ENCODE data around the gene EDNRA.

Gene EDNRA

DNA sequence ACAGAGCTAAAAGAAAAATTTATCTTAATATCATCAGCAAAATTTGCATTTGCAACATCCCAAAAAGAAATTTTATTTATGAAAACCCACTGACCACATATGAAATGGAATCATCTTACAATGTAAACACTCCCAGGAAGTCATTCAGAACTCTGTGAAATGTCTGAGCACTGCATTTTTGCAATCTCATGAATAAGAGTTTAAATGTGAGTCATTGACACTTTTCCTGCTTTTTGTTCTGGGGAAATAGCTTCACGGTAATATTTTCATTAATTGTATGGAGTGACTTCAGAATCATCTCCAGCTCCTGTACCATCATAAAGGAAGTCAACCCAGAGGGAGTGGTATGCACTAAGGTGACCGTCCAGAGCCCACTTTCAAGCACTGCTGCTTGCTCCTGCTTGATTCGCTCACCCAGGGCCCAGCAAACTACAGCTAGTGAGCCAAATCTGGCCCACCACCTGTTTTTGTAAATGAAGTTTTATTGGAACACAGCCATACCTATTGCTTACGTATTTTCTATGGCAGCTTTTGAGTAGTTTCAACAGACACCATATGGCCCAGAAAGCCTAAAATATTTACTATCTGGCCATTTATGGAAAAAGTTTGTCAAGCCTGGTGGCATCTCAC, 17.2 kb downstream of the EDNRA start:
- H3K36me3 ChIP-seq (ENCODE audit: control insufficient read depth, insufficient read depth, low read length, severe bottlenecking) = no peaks in the 10 kb centered on the region
- peak; percentile 85 for DNase-seq (ENCODE audit: low read depth)
- H3K4me3 ChIP-seq (ENCODE audit: low read length) = no peak overlapping the region
- H3K9me3 ChIP-seq (ENCODE audit: control insufficient read depth, low read length) = no peaks in the 10 kb centered on the region
- H3K27me3 ChIP-seq (replicated peaks; ENCODE audit: control insufficient read depth, insufficient read depth, low read length) = no peaks in the 10 kb centered on the region
- H3K9ac ChIP-seq (ENCODE audit: low read length) = no peak overlapping the region
- peaks cover 9% of the 10 kb centered on the region for H3K4me1 ChIP-seq (ENCODE audit: control insufficient read depth, insufficient read depth, low read length)

DNA sequence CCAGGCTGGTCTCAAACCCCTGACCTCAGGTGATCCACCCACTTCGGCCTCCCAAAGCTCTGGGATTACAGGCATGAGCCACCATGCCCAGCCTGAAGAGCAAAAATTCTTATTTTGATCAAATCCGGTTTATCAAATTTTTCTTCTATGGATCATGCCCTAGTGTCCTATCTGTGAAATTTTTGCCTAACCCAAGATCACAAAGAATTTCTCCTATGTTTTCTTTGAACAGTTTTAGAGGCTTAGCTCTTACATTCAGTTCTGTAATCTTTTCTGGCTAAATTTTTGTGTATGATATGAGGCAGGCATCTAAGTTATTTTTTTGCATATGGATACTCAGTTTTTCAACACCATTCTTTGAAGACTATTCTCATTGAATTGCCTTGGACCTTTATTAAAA, 27.4 kb downstream of the EDNRA start:
- Histone ChIP-seq H3K9ac (ENCODE audit: low read length) (no peak overlapping the region), H3K27me3 (replicated peaks; ENCODE audit: control insufficient read depth, insufficient read depth, low read length) (no peaks in the 10 kb centered on the region), H3K36me3 (ENCODE audit: control insufficient read depth, insufficient read depth, low read length, severe bottlenecking) (no peaks in the 10 kb centered on the region), H3K9me3 (ENCODE audit: control insufficient read depth, low read length) (no peaks in the 10 kb centered on the region), H3K4me1 (ENCODE audit: control insufficient read depth, insufficient read depth, low read length) (peaks cover 7% of the 10 kb centered on the region), H3K4me3 (ENCODE audit: low read length) (no peak overlapping the region)
- DNase-seq (ENCODE audit: low read depth) = no peak

DNA sequence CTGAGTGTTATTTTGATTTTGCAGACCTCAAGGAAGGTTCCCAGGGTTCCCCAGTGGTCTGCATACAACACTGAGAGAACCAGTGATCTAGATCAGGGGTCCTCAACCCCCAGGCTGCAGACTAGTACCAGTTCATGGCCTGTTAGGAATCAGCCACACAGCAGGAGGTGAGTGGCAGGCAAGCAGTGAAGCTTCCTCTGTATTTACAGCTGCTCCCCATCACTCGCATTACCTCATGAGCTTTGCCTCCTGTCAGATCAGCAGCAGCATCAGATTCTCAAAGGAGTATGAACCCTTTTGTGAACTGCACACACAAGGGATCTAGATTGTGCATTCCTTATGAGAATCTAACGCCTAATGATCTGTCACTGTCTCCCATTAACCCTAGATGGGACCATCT, 28.5 kb downstream of the EDNRA start:
- H3K4me1 ChIP-seq (ENCODE audit: control insufficient read depth, insufficient read depth, low read length) = peaks cover 7% of the 10 kb centered on the region
- DNase-seq (ENCODE audit: low read depth) = no peak
- H3K9me3 ChIP-seq (ENCODE audit: control insufficient read depth, low read length) = no peaks in the 10 kb centered on the region
- H3K36me3 ChIP-seq (ENCODE audit: control insufficient read depth, insufficient read depth, low read length, severe bottlenecking) = no peaks in the 10 kb centered on the region
- H3K27me3 ChIP-seq (replicated peaks; ENCODE audit: control insufficient read depth, insufficient read depth, low read length) = no peaks in the 10 kb centered on the region
- H3K4me3 ChIP-seq (ENCODE audit: low read length) = no peak overlapping the region
- no peak overlapping the region for H3K9ac ChIP-seq (ENCODE audit: low read length)

DNA sequence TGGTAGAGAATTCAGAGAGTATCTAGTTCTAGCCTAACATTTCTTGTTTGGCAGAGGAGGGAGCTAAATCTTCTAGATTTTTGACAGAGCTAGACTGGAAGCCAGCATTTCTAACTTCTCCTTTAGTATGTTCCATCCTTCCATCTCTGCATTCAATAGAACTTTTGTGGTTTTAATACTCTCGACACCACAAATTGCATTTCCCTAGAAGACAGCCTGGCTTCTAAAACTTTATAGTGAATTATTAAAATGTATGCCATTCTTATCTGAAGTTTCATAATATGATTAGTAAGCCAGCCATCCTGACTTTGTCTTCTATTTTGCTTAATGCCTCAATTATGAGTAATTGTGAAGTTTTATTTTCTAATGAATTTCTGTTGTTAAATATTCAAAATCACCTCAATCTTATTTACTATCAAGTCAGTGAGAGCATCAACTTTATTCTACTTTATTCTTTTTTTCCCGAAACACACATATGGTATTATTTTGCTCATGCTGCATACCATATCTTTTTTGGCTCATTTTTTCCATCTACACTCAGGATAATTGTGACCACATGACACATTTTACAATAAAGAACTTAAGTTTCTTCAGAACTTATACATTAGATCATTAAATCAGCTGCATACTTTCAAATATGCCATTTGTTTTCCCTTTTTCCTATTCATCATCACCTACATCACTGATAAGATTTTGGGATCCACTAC, 30.2 kb downstream of the EDNRA start:
- no peaks in the 10 kb centered on the region for H3K27me3 ChIP-seq (replicated peaks; ENCODE audit: control insufficient read depth, insufficient read depth, low read length)
- no peaks in the 10 kb centered on the region for H3K9me3 ChIP-seq (ENCODE audit: control insufficient read depth, low read length)
- no peak overlapping the region for H3K9ac ChIP-seq (ENCODE audit: low read length)
- peaks cover 7% of the 10 kb centered on the region for H3K4me1 ChIP-seq (ENCODE audit: control insufficient read depth, insufficient read depth, low read length)
- H3K36me3 ChIP-seq (ENCODE audit: control insufficient read depth, insufficient read depth, low read length, severe bottlenecking) = no peaks in the 10 kb centered on the region
- peak; percentile 72 for DNase-seq (ENCODE audit: low read depth)
- no peak overlapping the region for H3K4me3 ChIP-seq (ENCODE audit: low read length)

DNA sequence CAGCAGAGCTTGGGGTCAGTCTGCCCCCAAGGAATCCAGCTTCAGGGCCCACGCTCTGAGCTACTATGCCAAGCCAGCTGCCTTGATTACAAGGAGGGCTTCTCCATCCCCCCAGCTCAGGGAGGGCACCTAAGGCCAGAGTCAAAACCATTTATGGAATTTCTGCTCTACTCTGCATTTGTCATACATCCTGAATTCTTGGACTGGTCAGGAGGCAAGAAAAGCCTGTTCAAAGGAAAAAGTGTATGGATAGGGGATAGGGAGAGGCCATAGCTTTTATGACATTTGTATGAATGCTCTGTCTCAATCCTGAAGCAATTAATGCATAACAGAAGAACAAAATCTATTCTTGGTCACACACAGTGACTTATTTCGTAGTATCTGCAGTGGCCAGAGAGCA, 32.2 kb downstream of the EDNRA start:
- no peaks in the 10 kb centered on the region for H3K27me3 ChIP-seq (replicated peaks; ENCODE audit: control insufficient read depth, insufficient read depth, low read length)
- H3K4me3 ChIP-seq (ENCODE audit: low read length) = no peak overlapping the region
- H3K36me3 ChIP-seq (ENCODE audit: control insufficient read depth, insufficient read depth, low read length, severe bottlenecking) = no peaks in the 10 kb centered on the region
- H3K9me3 ChIP-seq (ENCODE audit: control insufficient read depth, low read length) = no peaks in the 10 kb centered on the region
- DNase-seq (ENCODE audit: low read depth) = no peak
- H3K4me1 ChIP-seq (ENCODE audit: control insufficient read depth, insufficient read depth, low read length) = peaks cover 10% of the 10 kb centered on the region
- no peak overlapping the region for H3K9ac ChIP-seq (ENCODE audit: low read length)

DNA sequence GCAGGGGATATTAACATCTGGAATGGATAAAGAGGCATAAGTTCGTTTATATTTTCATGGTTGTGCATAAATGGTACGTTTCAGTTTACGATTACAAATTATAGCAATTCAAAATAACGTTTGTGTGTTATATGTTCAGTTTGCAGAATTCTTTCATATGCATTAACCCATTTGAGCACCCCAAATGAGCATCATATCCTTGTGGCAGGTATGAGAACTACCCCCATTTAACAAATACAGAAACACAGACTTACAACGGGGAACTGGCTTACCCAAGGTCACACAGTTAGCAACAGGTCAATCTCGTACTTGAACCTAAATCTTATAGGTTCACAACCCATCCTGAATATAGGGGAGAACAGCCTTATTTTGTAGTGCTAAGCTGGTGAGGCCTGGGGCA, 33.1 kb downstream of the EDNRA start:
- H3K4me3 ChIP-seq (ENCODE audit: low read length) = no peak overlapping the region
- no peaks in the 10 kb centered on the region for H3K36me3 ChIP-seq (ENCODE audit: control insufficient read depth, insufficient read depth, low read length, severe bottlenecking)
- no peak for DNase-seq (ENCODE audit: low read depth)
- H3K9me3 ChIP-seq (ENCODE audit: control insufficient read depth, low read length) = no peaks in the 10 kb centered on the region
- H3K9ac ChIP-seq (ENCODE audit: low read length) = no peak overlapping the region
- no peaks in the 10 kb centered on the region for H3K27me3 ChIP-seq (replicated peaks; ENCODE audit: control insufficient read depth, insufficient read depth, low read length)
- H3K4me1 ChIP-seq (ENCODE audit: control insufficient read depth, insufficient read depth, low read length) = peaks cover 10% of the 10 kb centered on the region

DNA sequence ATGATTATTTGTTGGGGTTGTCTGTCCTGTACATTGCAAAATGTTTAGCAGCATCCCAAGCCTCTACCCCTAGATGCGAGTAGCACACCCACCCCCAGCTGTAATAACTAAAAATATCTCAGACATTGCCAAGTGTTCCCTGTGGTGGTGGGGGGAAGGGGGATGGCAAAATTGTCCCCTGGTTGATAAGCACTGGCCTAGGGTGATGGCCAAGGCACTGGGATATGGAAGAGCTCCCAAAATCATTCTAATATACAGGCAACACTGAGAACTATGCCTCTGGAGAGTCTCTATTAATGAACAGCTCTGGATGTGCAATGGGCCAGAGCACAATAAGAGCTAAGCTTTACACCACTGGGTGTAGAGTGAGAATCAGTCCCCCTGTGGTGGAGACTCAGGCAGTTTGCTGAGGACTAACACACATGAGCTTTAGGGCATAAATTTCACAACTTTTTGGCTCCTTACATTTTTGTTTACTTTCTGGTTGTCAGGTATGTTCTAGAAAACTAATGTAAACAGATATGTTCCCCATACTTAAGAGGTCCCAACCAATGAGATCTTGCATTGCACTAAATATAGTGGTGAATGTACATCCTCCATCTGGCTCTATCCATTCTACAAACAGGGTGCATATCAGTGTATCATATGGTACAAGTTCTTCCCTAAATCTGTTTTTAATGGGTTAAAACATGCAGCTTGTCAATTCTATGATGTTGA, 34.5 kb downstream of the EDNRA start:
- no peak for DNase-seq (ENCODE audit: low read depth)
- no peak overlapping the region for H3K4me3 ChIP-seq (ENCODE audit: low read length)
- no peaks in the 10 kb centered on the region for H3K27me3 ChIP-seq (replicated peaks; ENCODE audit: control insufficient read depth, insufficient read depth, low read length)
- peaks cover 10% of the 10 kb centered on the region for H3K4me1 ChIP-seq (ENCODE audit: control insufficient read depth, insufficient read depth, low read length)
- no peaks in the 10 kb centered on the region for H3K36me3 ChIP-seq (ENCODE audit: control insufficient read depth, insufficient read depth, low read length, severe bottlenecking)
- H3K9me3 ChIP-seq (ENCODE audit: control insufficient read depth, low read length) = no peaks in the 10 kb centered on the region
- H3K9ac ChIP-seq (ENCODE audit: low read length) = no peak overlapping the region

DNA sequence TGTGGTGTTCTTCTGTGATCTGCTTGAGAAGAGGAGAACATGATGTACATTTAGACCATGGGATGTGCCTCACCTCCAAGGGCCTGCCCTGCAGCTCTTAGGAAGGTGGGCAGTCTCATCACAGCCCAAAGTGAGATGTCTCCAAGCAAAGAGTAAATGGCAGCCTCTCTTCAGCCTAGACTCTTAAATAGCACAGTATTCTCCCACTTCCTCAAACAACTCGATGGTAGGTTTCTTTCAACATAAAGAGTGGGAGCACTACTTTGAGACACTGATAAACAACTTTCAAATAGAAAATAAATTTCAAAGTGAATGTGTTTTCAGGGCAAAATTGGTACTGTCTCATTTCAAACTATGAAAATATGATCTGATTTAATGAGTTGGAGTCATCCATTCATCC, 35.2 kb downstream of the EDNRA start:
- no peaks in the 10 kb centered on the region for H3K9me3 ChIP-seq (ENCODE audit: control insufficient read depth, low read length)
- H3K36me3 ChIP-seq (ENCODE audit: control insufficient read depth, insufficient read depth, low read length, severe bottlenecking) = no peaks in the 10 kb centered on the region
- no peak overlapping the region for H3K4me3 ChIP-seq (ENCODE audit: low read length)
- no peak for DNase-seq (ENCODE audit: low read depth)
- H3K27me3 ChIP-seq (replicated peaks; ENCODE audit: control insufficient read depth, insufficient read depth, low read length) = no peaks in the 10 kb centered on the region
- H3K4me1 ChIP-seq (ENCODE audit: control insufficient read depth, insufficient read depth, low read length) = peaks cover 3% of the 10 kb centered on the region
- H3K9ac ChIP-seq (ENCODE audit: low read length) = no peak overlapping the region

DNA sequence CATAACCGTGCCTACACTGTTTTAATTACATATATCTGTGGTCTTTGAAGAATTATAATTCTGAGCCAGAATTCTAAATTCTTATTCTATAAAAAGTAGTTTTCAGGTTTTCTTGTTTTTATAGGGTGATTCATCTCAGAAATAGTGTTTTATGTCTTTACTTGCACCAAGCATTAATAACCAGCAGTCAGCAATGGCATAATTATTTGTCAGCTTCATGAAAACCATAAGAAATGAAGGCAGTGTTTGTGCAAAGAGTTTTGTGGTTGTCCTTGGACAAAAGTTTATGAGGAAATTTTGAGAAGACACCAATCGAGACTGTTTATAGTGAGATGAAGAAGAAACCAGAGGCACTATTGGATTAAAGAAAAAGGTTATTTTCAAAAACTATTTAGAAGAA, 37.2 kb downstream of the EDNRA start:
- Histone ChIP-seq H3K27me3 (replicated peaks; ENCODE audit: control insufficient read depth, insufficient read depth, low read length) (no peaks in the 10 kb centered on the region), H3K9me3 (ENCODE audit: control insufficient read depth, low read length) (no peaks in the 10 kb centered on the region), H3K36me3 (ENCODE audit: control insufficient read depth, insufficient read depth, low read length, severe bottlenecking) (no peaks in the 10 kb centered on the region), H3K4me3 (ENCODE audit: low read length) (no peak overlapping the region), H3K9ac (ENCODE audit: low read length) (no peak overlapping the region), H3K4me1 (ENCODE audit: control insufficient read depth, insufficient read depth, low read length) (peaks cover 3% of the 10 kb centered on the region)
- no peak for DNase-seq (ENCODE audit: low read depth)

DNA sequence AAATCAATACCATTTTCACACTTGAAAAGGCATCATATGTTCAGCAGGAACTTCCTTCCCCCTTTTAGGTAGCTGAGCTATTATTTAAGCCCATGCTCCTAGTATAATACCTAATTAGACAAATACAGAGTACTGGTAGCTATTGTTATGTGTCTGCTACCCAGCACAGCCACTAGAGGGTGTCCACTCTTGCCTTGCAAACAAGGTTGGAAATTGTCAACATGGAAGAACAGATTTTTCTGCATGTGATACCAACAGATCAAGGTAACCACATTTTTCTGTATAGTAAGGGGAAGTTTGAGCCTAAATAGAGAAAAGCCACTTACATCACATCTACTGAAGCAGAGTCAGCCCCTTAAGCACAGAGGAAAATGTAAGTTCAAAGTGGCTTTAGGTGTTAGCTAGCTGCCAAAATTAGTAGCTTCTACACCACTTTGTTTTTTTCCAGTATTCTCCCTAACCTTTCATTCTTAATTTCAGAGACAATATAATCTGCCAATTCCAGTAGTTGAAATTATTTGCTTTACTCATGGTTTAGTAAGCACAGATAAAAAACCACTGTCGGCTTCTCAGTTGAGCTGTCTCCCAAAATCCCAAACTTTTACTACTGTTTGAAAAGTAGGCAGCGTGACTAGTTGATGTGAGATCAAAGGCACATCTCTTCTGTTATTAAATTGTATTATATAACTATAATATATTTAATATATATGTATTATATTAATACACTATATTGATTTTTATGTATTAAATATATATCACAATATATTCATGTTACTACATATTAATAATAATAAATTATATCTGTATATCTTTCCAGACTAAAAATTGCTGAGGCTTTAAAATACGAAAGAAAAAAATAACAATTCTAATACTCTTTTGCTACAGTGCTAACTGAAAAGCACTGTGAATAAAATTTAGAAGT, 38.2 kb downstream of the EDNRA start:
- Histone ChIP-seq H3K36me3 (ENCODE audit: control insufficient read depth, insufficient read depth, low read length, severe bottlenecking) (no peaks in the 10 kb centered on the region), H3K9ac (ENCODE audit: low read length) (no peak overlapping the region), H3K4me3 (ENCODE audit: low read length) (no peak overlapping the region), H3K9me3 (ENCODE audit: control insufficient read depth, low read length) (no peaks in the 10 kb centered on the region), H3K4me1 (ENCODE audit: control insufficient read depth, insufficient read depth, low read length) (peaks cover 5% of the 10 kb centered on the region), H3K27me3 (replicated peaks; ENCODE audit: control insufficient read depth, insufficient read depth, low read length) (no peaks in the 10 kb centered on the region)
- DNase-seq (ENCODE audit: low read depth) = peak; percentile 80

DNA sequence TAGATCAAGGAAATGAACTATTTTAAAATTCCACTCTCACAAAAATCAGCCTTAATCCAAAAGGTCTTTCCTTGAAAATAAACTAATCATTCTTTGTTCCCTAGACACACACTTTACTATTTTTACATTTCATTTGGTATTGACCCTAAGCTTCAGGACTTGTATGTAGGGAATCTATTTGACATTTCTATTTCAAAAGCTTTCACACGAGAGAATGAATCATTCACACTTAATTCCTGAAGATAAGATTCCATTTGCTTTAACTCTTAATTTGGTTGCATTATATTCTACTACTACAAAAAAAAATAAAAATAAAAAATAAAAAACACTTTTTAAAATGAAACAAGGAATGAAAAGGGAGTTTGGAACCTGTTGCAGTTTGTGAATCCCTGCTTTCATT, 43.7 kb downstream of the EDNRA start:
- Histone ChIP-seq H3K9me3 (ENCODE audit: control insufficient read depth, low read length) (no peaks in the 10 kb centered on the region), H3K9ac (ENCODE audit: low read length) (no peak overlapping the region), H3K4me3 (ENCODE audit: low read length) (no peak overlapping the region), H3K36me3 (ENCODE audit: control insufficient read depth, insufficient read depth, low read length, severe bottlenecking) (no peaks in the 10 kb centered on the region), H3K27me3 (replicated peaks; ENCODE audit: control insufficient read depth, insufficient read depth, low read length) (no peaks in the 10 kb centered on the region), H3K4me1 (ENCODE audit: control insufficient read depth, insufficient read depth, low read length) (peaks cover 22% of the 10 kb centered on the region)
- DNase-seq (ENCODE audit: low read depth) = no peak
